Activated CD4-positive, CD25-positive, alpha-beta regulatory T cell treated with anti-CD3 and anti-CD28 coated beads, Interleukin-2, amount 50 U/mL, for 16 hours (primary cell): ENCODE measurements around the gene SRSF3.
A peak's percentile ranks its signal among the peaks of the same experiment; 100 is the strongest.
"Not testable (repeated sequence)": the region's sequence is repeated elsewhere in the genome, so short reads cannot be mapped to it uniquely, and the experiment has no call there.

ENCODE experiments used
- DNase-seq: peaks from one replicate; pipeline ENCODE4 v3.0.0-alpha.2; 2020; ENCODE audit warnings: low read depth, low spot score

SRSF3 gene

GRCh38 chr6:36574679-36575078, 19.5 kb upstream of the SRSF3 start:
- DNase-seq: no peak

- DNase-seq: no peak
Measured at GRCh38 chr6:36576578-36576977, 17.6 kb upstream of the SRSF3 start.

GRCh38 chr6:36577301-36577700, 16.9 kb upstream of the SRSF3 start:
- DNase-seq: no peak

GRCh38 chr6:36578030-36578429, 16.1 kb upstream of the SRSF3 start:
- no peak for DNase-seq

- DNase-seq: no peak
Measured at GRCh38 chr6:36578431-36578830, 15.7 kb upstream of the SRSF3 start.

GRCh38 chr6:36580184-36580526, 14.0 kb upstream of the SRSF3 start:
- no peak for DNase-seq

GRCh38 chr6:36581716-36582115, 12.4 kb upstream of the SRSF3 start:
- no peak for DNase-seq

GRCh38 chr6:36586606-36587005, 7.6 kb upstream of the SRSF3 start:
- DNase-seq: no peak

GRCh38 chr6:36589025-36589400, 5.1 kb upstream of the SRSF3 start:
- not testable (repeated sequence) for DNase-seq

- DNase-seq: no peak
Measured at GRCh38 chr6:36590237-36590636, 3.9 kb upstream of the SRSF3 start.

GRCh38 chr6:36592221-36592655, 1.9 kb upstream of the SRSF3 start:
- no peak for DNase-seq

- peak; percentile 28 for DNase-seq
Measured at GRCh38 chr6:36593569-36594028, 563 bp upstream of the SRSF3 start.

- no peak for DNase-seq
Measured at GRCh38 chr6:36594816-36595643, 868 bp downstream of the SRSF3 start.

- DNase-seq: no peak
Measured at GRCh38 chr6:36596356-36596755, 2.2 kb downstream of the SRSF3 start.

- DNase-seq: no peak
Measured at GRCh38 chr6:36597775-36598174, 3.6 kb downstream of the SRSF3 start.

GRCh38 chr6:36598326-36598725, 4.2 kb downstream of the SRSF3 start:
- DNase-seq: no peak

GRCh38 chr6:36598739-36599318, 4.7 kb downstream of the SRSF3 start:
- no peak for DNase-seq

GRCh38 chr6:36599791-36600209, 5.6 kb downstream of the SRSF3 start:
- peak; percentile 32 for DNase-seq

GRCh38 chr6:36600564-36601146, 6.5 kb downstream of the SRSF3 start:
- no peak for DNase-seq

- not testable (repeated sequence) for DNase-seq
Measured at GRCh38 chr6:36601818-36602217, 7.7 kb downstream of the SRSF3 start.

- DNase-seq: no peak
Measured at GRCh38 chr6:36603222-36604089, 9.3 kb downstream of the SRSF3 start.
